BE2C (cell line): ENCODE measurements around the gene SEM1.
"Not testable (repeated sequence)": the region's sequence is repeated elsewhere in the genome, so short reads cannot be mapped to it uniquely, and the experiment has no call there.

Source experiments
- DNase-seq: peaks from one replicate; pipeline ENCODE4 v3.0.0-alpha.2; 2020
- H3K27me3 ChIP-seq: fragments of 250-450 bp; sonication (Bioruptor Pico); 2 replicates; pipeline ENCODE4 v1.5.1; 2020; ENCODE audit warnings: mild to moderate bottlenecking
- H3K36me3 ChIP-seq: fragments of 250-450 bp; sonication (Bioruptor Pico); 2 replicates; pipeline ENCODE4 v1.5.1; 2020; ENCODE audit warnings: mild to moderate bottlenecking
- H3K4me1 ChIP-seq: fragments of 250-450 bp; sonication (Bioruptor Pico); 2 replicates; pipeline ENCODE4 v1.5.1; 2020
- H3K4me3 ChIP-seq: 2 replicates; pipeline ENCODE4 v1.5.1; 2011; ENCODE audit warnings: low read depth, low read length
- H3K9me3 ChIP-seq: fragments of 250-450 bp; sonication (Bioruptor Pico); 2 replicates; pipeline ENCODE4 v1.5.1; 2020
- TF ChIP-seq, protein P1 (sequence below): IDR thresholded peaks from 2 replicates; pipeline ENCODE4 v1.5.1; 2012; ENCODE audit warnings: mild to moderate bottlenecking, low read depth, low read length

The SEM1 gene

DNA sequence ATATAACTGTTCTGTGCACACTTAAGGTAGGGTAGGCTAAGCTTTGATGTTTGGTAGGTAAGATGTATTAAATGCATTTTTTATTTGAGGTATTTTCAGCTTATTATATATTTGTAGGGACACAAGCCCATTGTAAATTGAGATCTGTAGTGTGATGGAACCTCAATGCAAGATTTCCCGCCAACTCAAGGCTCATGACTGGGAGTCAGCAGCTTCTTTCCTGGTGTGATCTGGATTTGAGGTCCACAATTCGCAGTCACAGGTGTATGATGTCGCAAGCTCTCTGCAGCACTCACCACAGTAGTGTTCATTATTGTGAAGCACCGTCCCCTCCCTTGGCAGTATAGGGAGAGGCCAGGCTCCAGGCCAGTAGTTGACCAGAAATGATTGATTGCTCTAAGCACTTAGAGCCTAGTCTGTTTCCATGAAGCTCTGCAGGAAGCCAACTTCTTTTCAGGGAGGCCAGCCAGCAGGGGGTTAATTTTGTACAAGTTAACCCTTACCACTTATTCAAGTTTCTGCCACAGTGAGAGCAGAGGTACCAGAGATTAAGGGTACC is 54.9 kb downstream of the SEM1 start:
- Histone ChIP-seq H3K27me3 (no peaks in the 10 kb centered on the region), H3K9me3 (no peaks in the 10 kb centered on the region), H3K4me3 (no peak overlapping the region), H3K36me3 (no peaks in the 10 kb centered on the region), H3K4me1 (no peaks in the 10 kb centered on the region)
- DNase-seq, result no peak
- TF ChIP-seq, protein P1, sequence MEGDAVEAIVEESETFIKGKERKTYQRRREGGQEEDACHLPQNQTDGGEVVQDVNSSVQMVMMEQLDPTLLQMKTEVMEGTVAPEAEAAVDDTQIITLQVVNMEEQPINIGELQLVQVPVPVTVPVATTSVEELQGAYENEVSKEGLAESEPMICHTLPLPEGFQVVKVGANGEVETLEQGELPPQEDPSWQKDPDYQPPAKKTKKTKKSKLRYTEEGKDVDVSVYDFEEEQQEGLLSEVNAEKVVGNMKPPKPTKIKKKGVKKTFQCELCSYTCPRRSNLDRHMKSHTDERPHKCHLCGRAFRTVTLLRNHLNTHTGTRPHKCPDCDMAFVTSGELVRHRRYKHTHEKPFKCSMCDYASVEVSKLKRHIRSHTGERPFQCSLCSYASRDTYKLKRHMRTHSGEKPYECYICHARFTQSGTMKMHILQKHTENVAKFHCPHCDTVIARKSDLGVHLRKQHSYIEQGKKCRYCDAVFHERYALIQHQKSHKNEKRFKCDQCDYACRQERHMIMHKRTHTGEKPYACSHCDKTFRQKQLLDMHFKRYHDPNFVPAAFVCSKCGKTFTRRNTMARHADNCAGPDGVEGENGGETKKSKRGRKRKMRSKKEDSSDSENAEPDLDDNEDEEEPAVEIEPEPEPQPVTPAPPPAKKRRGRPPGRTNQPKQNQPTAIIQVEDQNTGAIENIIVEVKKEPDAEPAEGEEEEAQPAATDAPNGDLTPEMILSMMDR, result no peak

DNA sequence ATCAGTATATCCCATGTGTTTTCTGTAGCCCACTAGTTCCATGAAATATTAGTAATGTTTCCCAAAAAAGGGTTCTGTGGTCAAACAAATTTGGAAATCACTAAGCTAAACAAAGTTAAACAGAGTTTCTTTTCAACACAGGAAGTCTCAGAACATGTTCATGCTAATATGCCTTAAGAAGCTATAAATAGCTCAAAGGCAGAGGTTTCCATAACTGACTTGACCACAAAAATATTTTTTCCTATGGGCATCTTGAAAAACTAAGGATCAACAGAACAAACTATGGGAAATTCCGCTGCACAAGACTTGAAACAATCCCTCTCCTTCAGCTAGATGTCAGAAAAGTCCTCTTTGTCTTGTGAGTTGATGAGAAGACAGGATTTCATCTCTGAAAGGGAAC is 59.7 kb downstream of the SEM1 start:
- TF ChIP-seq, protein P1, result no peak
- DNase-seq, result no peak
- no peaks in the 10 kb centered on the region for H3K27me3 ChIP-seq
- no peaks in the 10 kb centered on the region for H3K9me3 ChIP-seq
- no peak overlapping the region for H3K4me3 ChIP-seq
- no peaks in the 10 kb centered on the region for H3K36me3 ChIP-seq
- H3K4me1 ChIP-seq, result no peaks in the 10 kb centered on the region

DNA sequence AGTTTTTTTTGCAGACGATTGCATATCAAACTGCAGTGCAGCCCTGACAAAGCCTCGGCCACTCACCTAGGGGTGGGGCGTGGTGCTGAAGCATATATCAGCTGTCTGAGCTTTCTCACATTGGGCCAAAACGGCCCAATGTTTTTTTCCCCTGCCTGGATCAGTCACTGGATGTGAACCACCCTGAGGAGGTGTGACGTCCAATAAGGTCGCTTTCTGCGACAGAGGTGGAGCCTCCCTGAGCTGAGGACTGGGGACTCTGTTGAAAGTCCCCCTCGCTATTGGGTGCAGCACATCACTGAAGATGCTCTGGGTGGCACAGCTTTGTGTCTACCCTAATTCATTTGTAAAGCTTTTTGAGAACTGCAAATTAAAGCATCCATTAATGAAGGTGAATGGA is 60.9 kb downstream of the SEM1 start:
- H3K27me3 ChIP-seq, result no peaks in the 10 kb centered on the region
- H3K9me3 ChIP-seq, result no peaks in the 10 kb centered on the region
- TF ChIP-seq, protein P1, result no peak
- no peaks in the 10 kb centered on the region for H3K36me3 ChIP-seq
- H3K4me3 ChIP-seq, result no peak overlapping the region
- no peak for DNase-seq
- no peaks in the 10 kb centered on the region for H3K4me1 ChIP-seq

DNA sequence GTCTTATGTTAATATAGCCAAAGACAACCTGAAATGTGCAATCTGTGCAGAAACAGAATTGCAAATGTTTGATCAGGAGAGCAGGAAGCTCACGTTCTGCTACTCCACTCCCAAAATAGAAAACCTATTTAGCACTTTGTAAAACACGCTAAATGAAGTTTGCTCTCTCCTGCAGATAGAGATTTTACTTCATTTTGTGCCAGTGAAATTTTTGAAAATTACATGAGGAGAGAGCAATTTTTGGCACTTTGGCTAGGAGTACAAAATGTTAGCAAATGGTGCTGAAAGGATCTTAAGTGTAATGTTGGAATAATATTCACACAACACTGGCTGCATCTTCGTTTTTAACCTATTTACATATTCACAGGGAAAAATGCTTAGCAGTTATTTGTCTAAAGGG is 61.9 kb downstream of the SEM1 start:
- TF ChIP-seq, protein P1, result no peak
- Histone ChIP-seq H3K4me1 (no peaks in the 10 kb centered on the region), H3K4me3 (no peak overlapping the region), H3K27me3 (no peaks in the 10 kb centered on the region), H3K9me3 (no peaks in the 10 kb centered on the region), H3K36me3 (no peaks in the 10 kb centered on the region)
- DNase-seq, result no peak

DNA sequence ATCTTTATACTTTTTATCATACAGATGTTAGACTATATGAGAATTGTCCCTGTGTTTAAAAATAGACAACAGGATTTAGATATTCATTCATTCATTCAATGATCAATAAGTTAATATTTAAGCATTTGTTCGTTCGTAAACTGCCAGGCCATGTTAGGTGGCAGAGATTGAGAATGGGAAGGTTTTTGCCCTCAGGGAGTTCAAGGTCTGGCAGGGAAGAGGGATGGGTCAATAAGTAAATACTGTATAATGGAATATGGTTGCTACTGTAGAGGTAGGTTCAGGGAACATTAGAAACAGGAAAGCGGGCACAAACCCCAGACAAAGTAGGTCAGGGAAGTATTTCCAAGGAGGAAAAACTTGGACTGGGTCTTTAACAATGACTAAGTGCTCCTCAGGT is 64.6 kb downstream of the SEM1 start:
- H3K27me3 ChIP-seq, result no peaks in the 10 kb centered on the region
- H3K4me1 ChIP-seq, result no peaks in the 10 kb centered on the region
- no peaks in the 10 kb centered on the region for H3K36me3 ChIP-seq
- no peak for DNase-seq
- no peak overlapping the region for H3K4me3 ChIP-seq
- TF ChIP-seq, protein P1, result no peak
- no peaks in the 10 kb centered on the region for H3K9me3 ChIP-seq

DNA sequence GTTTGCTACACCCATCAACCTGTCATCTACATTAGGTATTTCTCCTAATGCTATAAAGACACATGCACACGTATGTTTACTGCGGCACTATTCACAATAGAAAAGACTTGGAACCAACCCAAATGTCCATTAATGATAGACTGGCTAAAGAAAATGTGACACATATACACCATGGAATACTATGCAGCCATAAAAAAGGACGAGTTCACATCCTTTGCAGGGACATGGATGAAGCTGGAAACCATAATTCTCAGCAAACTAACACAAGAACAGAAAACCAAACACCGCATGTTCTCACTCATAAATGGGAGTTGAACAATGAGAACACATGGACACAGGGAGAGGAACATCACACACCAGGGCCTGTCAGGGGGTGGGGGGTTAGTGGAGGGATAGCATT is 66.2 kb downstream of the SEM1 start:
- not testable (repeated sequence) for DNase-seq, H3K4me3 ChIP-seq, H3K4me1 ChIP-seq, H3K27me3 ChIP-seq, H3K9me3 ChIP-seq, H3K36me3 ChIP-seq

DNA sequence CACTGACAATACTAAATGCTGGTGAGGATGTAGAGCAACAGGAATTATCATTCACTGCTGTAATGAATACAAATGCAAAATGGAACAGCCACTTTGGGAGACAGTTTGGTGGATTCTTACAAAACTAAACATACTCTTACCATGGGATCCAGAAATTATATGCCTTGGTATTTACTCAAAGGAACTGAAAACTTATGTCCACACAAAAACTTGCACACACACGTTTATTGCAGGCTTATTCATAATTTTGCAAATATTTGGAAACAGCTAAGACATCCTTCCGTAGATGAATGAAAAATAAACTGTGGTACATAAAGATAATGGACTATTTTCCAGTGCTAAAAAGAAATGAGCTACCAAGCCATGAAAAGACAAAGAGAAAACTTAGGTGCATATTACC is 69.6 kb downstream of the SEM1 start:
- no peak for DNase-seq
- Histone ChIP-seq H3K27me3 (no peaks in the 10 kb centered on the region), H3K4me1 (no peaks in the 10 kb centered on the region), H3K36me3 (no peaks in the 10 kb centered on the region), H3K9me3 (no peaks in the 10 kb centered on the region), H3K4me3 (no peak overlapping the region)
- TF ChIP-seq, protein P1, result no peak
